ENCODE data around the gene RELN.
"Not testable (repeated sequence)": the region's sequence is repeated elsewhere in the genome, so short reads cannot be mapped to it uniquely, and the experiment has no call there.

RELN gene

GRCh38 chr7:103911015-103911414, 78.4 kb downstream of the RELN start:
- not testable (repeated sequence) for H3K27me3 ChIP-seq (ENCODE audit: control insufficient read depth in 2 of 2, insufficient read depth in 2 of 2, low read length in 2 of 2); H3K4me3 ChIP-seq (ENCODE audit: low read length in 2 of 2); H3K9ac ChIP-seq (ENCODE audit: low read depth in 1 of 2, low read length in 2 of 2); H3K36me3 ChIP-seq (ENCODE audit: control insufficient read depth in 2 of 2, insufficient read depth in 2 of 2, low read length in 2 of 2); H3K9me3 ChIP-seq (ENCODE audit: control insufficient read depth in 2 of 2, low read length in 2 of 2); H3K4me1 ChIP-seq (ENCODE audit: control insufficient read depth in 2 of 2, insufficient read depth in 2 of 2, low read length in 2 of 2); H3K27ac ChIP-seq (ENCODE audit: low read depth in 2 of 2, low read length in 2 of 2)

- H3K27me3 ChIP-seq (ENCODE audit: control insufficient read depth in 2 of 2, insufficient read depth in 2 of 2, low read length in 2 of 2), result no peaks in the 10 kb centered on the region
- no peaks in the 10 kb centered on the region for H3K9me3 ChIP-seq (ENCODE audit: control insufficient read depth in 2 of 2, low read length in 2 of 2)
- no peak overlapping the region for H3K27ac ChIP-seq (ENCODE audit: low read depth in 2 of 2, low read length in 2 of 2)
- H3K36me3 ChIP-seq (ENCODE audit: control insufficient read depth in 2 of 2, insufficient read depth in 2 of 2, low read length in 2 of 2), result no peaks in the 10 kb centered on the region
- no peak overlapping the region for H3K4me3 ChIP-seq (ENCODE audit: low read length in 2 of 2)
- H3K4me1 ChIP-seq (ENCODE audit: control insufficient read depth in 2 of 2, insufficient read depth in 2 of 2, low read length in 2 of 2), result no peaks in the 10 kb centered on the region
- no peak overlapping the region for H3K9ac ChIP-seq (ENCODE audit: low read depth in 1 of 2, low read length in 2 of 2)
Observed at GRCh38 chr7:103905997-103906396, 83.5 kb downstream of the RELN start.

GRCh38 chr7:103902917-103903316, 86.5 kb downstream of the RELN start:
- Histone ChIP-seq H3K27me3 (ENCODE audit: control insufficient read depth in 2 of 2, insufficient read depth in 2 of 2, low read length in 2 of 2) (no peaks in the 10 kb centered on the region), H3K9me3 (ENCODE audit: control insufficient read depth in 2 of 2, low read length in 2 of 2) (no peaks in the 10 kb centered on the region), H3K36me3 (ENCODE audit: control insufficient read depth in 2 of 2, insufficient read depth in 2 of 2, low read length in 2 of 2) (no peaks in the 10 kb centered on the region), H3K9ac (ENCODE audit: low read depth in 1 of 2, low read length in 2 of 2) (no peak overlapping the region), H3K4me1 (ENCODE audit: control insufficient read depth in 2 of 2, insufficient read depth in 2 of 2, low read length in 2 of 2) (no peaks in the 10 kb centered on the region), H3K27ac (ENCODE audit: low read depth in 2 of 2, low read length in 2 of 2) (no peak overlapping the region), H3K4me3 (ENCODE audit: low read length in 2 of 2) (no peak overlapping the region)

GRCh38 chr7:103896826-103897225, 92.6 kb downstream of the RELN start:
- H3K4me1 ChIP-seq (ENCODE audit: control insufficient read depth in 2 of 2, insufficient read depth in 2 of 2, low read length in 2 of 2); H3K9ac ChIP-seq (ENCODE audit: low read depth in 1 of 2, low read length in 2 of 2); H3K27ac ChIP-seq (ENCODE audit: low read depth in 2 of 2, low read length in 2 of 2); H3K9me3 ChIP-seq (ENCODE audit: control insufficient read depth in 2 of 2, low read length in 2 of 2); H3K4me3 ChIP-seq (ENCODE audit: low read length in 2 of 2); H3K27me3 ChIP-seq (ENCODE audit: control insufficient read depth in 2 of 2, insufficient read depth in 2 of 2, low read length in 2 of 2); H3K36me3 ChIP-seq (ENCODE audit: control insufficient read depth in 2 of 2, insufficient read depth in 2 of 2, low read length in 2 of 2): not testable (repeated sequence)

GRCh38 chr7:103894656-103895596, 94.5 kb downstream of the RELN start:
- Histone ChIP-seq H3K4me1 (ENCODE audit: control insufficient read depth in 2 of 2, insufficient read depth in 2 of 2, low read length in 2 of 2) (no peaks in the 10 kb centered on the region), H3K9ac (ENCODE audit: low read depth in 1 of 2, low read length in 2 of 2) (no peak overlapping the region), H3K9me3 (ENCODE audit: control insufficient read depth in 2 of 2, low read length in 2 of 2) (no peaks in the 10 kb centered on the region), H3K4me3 (ENCODE audit: low read length in 2 of 2) (no peak overlapping the region), H3K27ac (ENCODE audit: low read depth in 2 of 2, low read length in 2 of 2) (no peak overlapping the region), H3K27me3 (ENCODE audit: control insufficient read depth in 2 of 2, insufficient read depth in 2 of 2, low read length in 2 of 2) (no peaks in the 10 kb centered on the region), H3K36me3 (ENCODE audit: control insufficient read depth in 2 of 2, insufficient read depth in 2 of 2, low read length in 2 of 2) (no peaks in the 10 kb centered on the region)

- Histone ChIP-seq H3K4me3 (ENCODE audit: low read length in 2 of 2) (no peak overlapping the region), H3K27me3 (ENCODE audit: control insufficient read depth in 2 of 2, insufficient read depth in 2 of 2, low read length in 2 of 2) (no peaks in the 10 kb centered on the region), H3K36me3 (ENCODE audit: control insufficient read depth in 2 of 2, insufficient read depth in 2 of 2, low read length in 2 of 2) (no peaks in the 10 kb centered on the region), H3K9me3 (ENCODE audit: control insufficient read depth in 2 of 2, low read length in 2 of 2) (no peaks in the 10 kb centered on the region), H3K9ac (ENCODE audit: low read depth in 1 of 2, low read length in 2 of 2) (no peak overlapping the region), H3K27ac (ENCODE audit: low read depth in 2 of 2, low read length in 2 of 2) (no peak overlapping the region), H3K4me1 (ENCODE audit: control insufficient read depth in 2 of 2, insufficient read depth in 2 of 2, low read length in 2 of 2) (no peaks in the 10 kb centered on the region)
Observed at GRCh38 chr7:103893350-103893749, 96.1 kb downstream of the RELN start.

GRCh38 chr7:103889451-103889850, 100.0 kb downstream of the RELN start:
- Histone ChIP-seq H3K9me3 (ENCODE audit: control insufficient read depth in 2 of 2, low read length in 2 of 2) (no peaks in the 10 kb centered on the region), H3K27ac (ENCODE audit: low read depth in 2 of 2, low read length in 2 of 2) (no peak overlapping the region), H3K36me3 (ENCODE audit: control insufficient read depth in 2 of 2, insufficient read depth in 2 of 2, low read length in 2 of 2) (no peaks in the 10 kb centered on the region), H3K4me3 (ENCODE audit: low read length in 2 of 2) (no peak overlapping the region), H3K4me1 (ENCODE audit: control insufficient read depth in 2 of 2, insufficient read depth in 2 of 2, low read length in 2 of 2) (no peaks in the 10 kb centered on the region), H3K27me3 (ENCODE audit: control insufficient read depth in 2 of 2, insufficient read depth in 2 of 2, low read length in 2 of 2) (no peaks in the 10 kb centered on the region), H3K9ac (ENCODE audit: low read depth in 1 of 2, low read length in 2 of 2) (no peak overlapping the region)

- H3K27ac ChIP-seq (ENCODE audit: low read depth in 2 of 2, low read length in 2 of 2), result no peak overlapping the region
- no peaks in the 10 kb centered on the region for H3K9me3 ChIP-seq (ENCODE audit: control insufficient read depth in 2 of 2, low read length in 2 of 2)
- H3K27me3 ChIP-seq (ENCODE audit: control insufficient read depth in 2 of 2, insufficient read depth in 2 of 2, low read length in 2 of 2), result no peaks in the 10 kb centered on the region
- no peak overlapping the region for H3K9ac ChIP-seq (ENCODE audit: low read depth in 1 of 2, low read length in 2 of 2)
- H3K4me1 ChIP-seq (ENCODE audit: control insufficient read depth in 2 of 2, insufficient read depth in 2 of 2, low read length in 2 of 2), result no peaks in the 10 kb centered on the region
- H3K4me3 ChIP-seq (ENCODE audit: low read length in 2 of 2), result no peak overlapping the region
- no peaks in the 10 kb centered on the region for H3K36me3 ChIP-seq (ENCODE audit: control insufficient read depth in 2 of 2, insufficient read depth in 2 of 2, low read length in 2 of 2)
Observed at GRCh38 chr7:103888603-103889153, 100.8 kb downstream of the RELN start.

GRCh38 chr7:103887853-103888602, 101.4 kb downstream of the RELN start:
- H3K9me3 ChIP-seq (ENCODE audit: control insufficient read depth in 2 of 2, low read length in 2 of 2), result no peaks in the 10 kb centered on the region
- no peak overlapping the region for H3K27ac ChIP-seq (ENCODE audit: low read depth in 2 of 2, low read length in 2 of 2)
- no peaks in the 10 kb centered on the region for H3K4me1 ChIP-seq (ENCODE audit: control insufficient read depth in 2 of 2, insufficient read depth in 2 of 2, low read length in 2 of 2)
- H3K4me3 ChIP-seq (ENCODE audit: low read length in 2 of 2), result no peak overlapping the region
- no peaks in the 10 kb centered on the region for H3K36me3 ChIP-seq (ENCODE audit: control insufficient read depth in 2 of 2, insufficient read depth in 2 of 2, low read length in 2 of 2)
- no peaks in the 10 kb centered on the region for H3K27me3 ChIP-seq (ENCODE audit: control insufficient read depth in 2 of 2, insufficient read depth in 2 of 2, low read length in 2 of 2)
- no peak overlapping the region for H3K9ac ChIP-seq (ENCODE audit: low read depth in 1 of 2, low read length in 2 of 2)

GRCh38 chr7:103887050-103887449, 102.4 kb downstream of the RELN start:
- no peaks in the 10 kb centered on the region for H3K4me1 ChIP-seq (ENCODE audit: control insufficient read depth in 2 of 2, insufficient read depth in 2 of 2, low read length in 2 of 2)
- no peak overlapping the region for H3K4me3 ChIP-seq (ENCODE audit: low read length in 2 of 2)
- H3K9ac ChIP-seq (ENCODE audit: low read depth in 1 of 2, low read length in 2 of 2), result no peak overlapping the region
- H3K9me3 ChIP-seq (ENCODE audit: control insufficient read depth in 2 of 2, low read length in 2 of 2), result no peaks in the 10 kb centered on the region
- no peaks in the 10 kb centered on the region for H3K36me3 ChIP-seq (ENCODE audit: control insufficient read depth in 2 of 2, insufficient read depth in 2 of 2, low read length in 2 of 2)
- no peak overlapping the region for H3K27ac ChIP-seq (ENCODE audit: low read depth in 2 of 2, low read length in 2 of 2)
- no peaks in the 10 kb centered on the region for H3K27me3 ChIP-seq (ENCODE audit: control insufficient read depth in 2 of 2, insufficient read depth in 2 of 2, low read length in 2 of 2)

Data from mucosa of rectum (tissue), 2 donors.